B cell (primary cell): ENCODE measurements around the gene PDE10A. TPM values are rescaled to one million over a fixed set of nuclear protein-coding genes. Genes with fewer than 3 reads are reported as not detected.

Experiments
- ATAC-seq: fragments of 200-7000 bp; cut with Tn5 transposase; one replicate; pipeline ENCODE4 v1.10.0; 2021; ENCODE audit warnings: low read depth, mild to moderate bottlenecking, moderate number of reproducible peaks, moderate library complexity
- CTCF ChIA-PET: fragments of 350-600 bp; sonication (Branson Sonifier 250); formaldehyde crosslinking; loops from one replicate; lab custom pipeline; 2021; ENCODE audit warnings: antibody characterized with exemption, inconsistent platforms; lab: Charles Lee
- POLR2A ChIA-PET: fragments of 350-600 bp; sonication (Branson Sonifier 250); formaldehyde crosslinking; loops from one replicate; lab custom pipeline; 2021; ENCODE audit warnings: antibody characterized with exemption; lab: Charles Lee
- DNase-seq: peaks from one replicate; pipeline ENCODE4 v3.0.0; 2013
- H2AFZ ChIP-seq: 2 replicates; pipeline ENCODE4 v1.6.1; 2012; ENCODE audit warnings: mild to moderate bottlenecking, low read depth, low read length; ENCODE audit not compliant: insufficient read depth, poor library complexity, severe bottlenecking
- H3K27ac ChIP-seq, 2 donors: 1 replicate in 1 of 2; 2 replicates in 1 of 2; pipeline ENCODE4 v1.5.1; 2012 to 2013; ENCODE audit warnings: low read length in 2 of 2, mild to moderate bottlenecking in 2 of 2, moderate library complexity in 1 of 2
- H3K27me3 ChIP-seq, 4 experiments: fragments of 200-600 bp in 1 of 4; sonication (generic) in 1 of 4; replicated peaks in 1 of 4; 1 replicate in 2 of 4; 2 replicates in 2 of 4; pipeline versions ENCODE4 v1.6.1 to v1.7.0; 2013 to 2016; ENCODE audit warnings: low read length in 3 of 4, mild to moderate bottlenecking in 2 of 4, mixed read lengths in 1 of 4, moderate library complexity in 1 of 4; ENCODE audit not compliant: insufficient read depth in 4 of 4, control insufficient read depth in 3 of 4; ENCODE audit errors: control extremely low read depth in 1 of 4
- H3K36me3 ChIP-seq, 2 experiments: replicated peaks in 1 of 2; 1 replicate in 1 of 2; 2 replicates in 1 of 2; pipeline versions ENCODE4 v1.6.1 to v1.7.1; 2013; ENCODE audit warnings: low read length in 1 of 2; ENCODE audit not compliant: insufficient read depth in 2 of 2, control insufficient read depth in 1 of 2; ENCODE audit errors: control extremely low read depth in 1 of 2, extremely low read depth in 1 of 2
- H3K4me1 ChIP-seq, 2 donors: fragments of 200-600 bp in 1 of 2; sonication (generic) in 1 of 2; 1 replicate in 1 of 2; 2 replicates in 1 of 2; pipeline versions ENCODE4 v1.5.1 to v1.6.1; 2013 to 2017; ENCODE audit warnings: low read length in 2 of 2; ENCODE audit not compliant: control insufficient read depth in 2 of 2, insufficient read depth in 2 of 2
- H3K4me2 ChIP-seq: replicated peaks from 2 replicates; pipeline ENCODE3; 2012; ENCODE audit warnings: mild to moderate bottlenecking, low read depth, low read length; ENCODE audit not compliant: poor library complexity, severe bottlenecking
- H3K4me3 ChIP-seq, 5 experiments: fragments of 200-600 bp in 1 of 5; sonication (generic) in 1 of 5; 1 replicate in 3 of 5; 2 replicates in 2 of 5; pipeline versions ENCODE4 v1.5.1 to v1.7.0; 2011 to 2016; ENCODE audit warnings: low read length in 4 of 5, mild to moderate bottlenecking in 4 of 5, low read depth in 2 of 5, control low read depth in 1 of 5, moderate library complexity in 1 of 5; ENCODE audit not compliant: insufficient read depth in 1 of 5; ENCODE audit errors: control extremely low read depth in 1 of 5, extremely low read depth in 1 of 5
- H3K79me2 ChIP-seq: fragments of 200-600 bp; sonication (generic); one replicate; pipeline ENCODE4 v1.6.0; 2016; ENCODE audit warnings: low read length; ENCODE audit not compliant: control insufficient read depth, insufficient read depth
- H3K9ac ChIP-seq: fragments of 200-600 bp; sonication (generic); 2 replicates; pipeline ENCODE4 v1.6.1; 2017; ENCODE audit warnings: mild to moderate bottlenecking, low read length, moderate library complexity
- H3K9me3 ChIP-seq, 3 donors: one replicate each; pipeline versions ENCODE4 v1.6.1 to v1.7.1; 2013; ENCODE audit warnings: low read length in 2 of 3; ENCODE audit not compliant: control insufficient read depth in 2 of 3, insufficient read depth in 1 of 3; ENCODE audit errors: control extremely low read depth in 1 of 3
- H4K20me1 ChIP-seq: 2 replicates; pipeline ENCODE4 v1.6.0; 2012; ENCODE audit warnings: mild to moderate bottlenecking, low read length; ENCODE audit not compliant: insufficient read depth, control insufficient read depth, poor library complexity, severe bottlenecking
- H3K27ac Mint-ChIP-seq: one replicate; pipeline ENCODE4 v1.8.0; 2021; ENCODE audit warnings: mixed read lengths
- H3K27me3 Mint-ChIP-seq: one replicate; pipeline ENCODE4 v1.8.0; 2021; ENCODE audit warnings: mixed read lengths
- H3K4me1 Mint-ChIP-seq: one replicate; pipeline ENCODE4 v1.8.0; 2021; ENCODE audit warnings: mixed read lengths
- H3K4me3 Mint-ChIP-seq: one replicate; pipeline ENCODE4 v1.8.0; 2021; ENCODE audit warnings: mixed read lengths
- H3K9me3 Mint-ChIP-seq: one replicate; pipeline ENCODE4 v1.8.0; 2022; ENCODE audit warnings: mixed read lengths; ENCODE audit not compliant: insufficient read depth
- CTCF ChIP-seq: fragments of 200-600 bp; IDR thresholded peaks from one replicate; pipeline ENCODE4 v1.8.0; 2022; ENCODE audit warnings: antibody characterized with exemption, mild to moderate bottlenecking
- EZH2 ChIP-seq: IDR thresholded peaks from 2 replicates; pipeline ENCODE4 v1.6.1; 2012; ENCODE audit warnings: borderline replicate concordance, low read depth, mild to moderate bottlenecking, moderate library complexity, low read length; ENCODE audit not compliant: insufficient read depth, poor library complexity, severe bottlenecking
- WGBS: methylation state at CpG from one replicate; pipeline ENCODE4 v1.1.5; 2013; ENCODE audit warnings: missing lambda C conversion rate; ENCODE audit not compliant: insufficient coverage; 5-methylcytosine and 5-hydroxymethylcytosine counted together
- intact Hi-C: fragments of 100-400 bp; cut with micrococcal nuclease; formaldehyde crosslinking; loops from one replicate; pipeline ENCODE4 v1.10.0; 2022
- polyA plus RNA-seq: library from polyadenylated mRNA; depleted of rRNA; stranded (reverse); fragments of >200 nt; gene quantifications from 2 replicates; pipeline ENCODE4 v1.2.3, GENCODE V29; 2012
- total RNA-seq, 2 donors: library from RNA; stranded (reverse); fragments of 120-200 nt in 1 of 2; gene quantifications; 1 replicate in 1 of 2; 2 replicates in 1 of 2; pipeline versions ENCODE4 v1.2.3 to v1.2.4, GENCODE V29; 2013 to 2022

The PDE10A gene
- total and polyA plus RNA-seq, 2 donors (not counting 1 experiment from before 2014, with no cell fraction given), result not detected

GRCh38 chr6:165519316-165519715 lies 143.7 kb downstream of the PDE10A start:
- no peak overlapping the region for H3K9ac ChIP-seq
- POLR2A ChIA-PET, result no interaction called here
- no peak for ATAC-seq
- H3K79me2 ChIP-seq, result no peaks in the 10 kb centered on the region
- no peak overlapping the region for H3K4me2 ChIP-seq
- TF ChIP-seq EZH2 (no peak), CTCF (no peak)
- no peaks in the 10 kb centered on the region for H3K9me3 ChIP-seq
- no peak overlapping the region for H3K4me3 ChIP-seq
- no CpG with 5 or more reads among the region's 3 CpGs for WGBS
- H3K27ac ChIP-seq, result no peak overlapping the region
- CTCF ChIA-PET, result no interaction called here
- no peak overlapping the region for H3K4me3 Mint-ChIP-seq
- DNase-seq, result no peak
- no peaks in the 10 kb centered on the region for H3K36me3 ChIP-seq
- no peaks in the 10 kb centered on the region for H3K4me1 Mint-ChIP-seq
- H2AFZ ChIP-seq, result no peak overlapping the region
- intact Hi-C loops, result no loop called here
- H3K27me3 ChIP-seq, result no peaks in the 10 kb centered on the region
- H3K9me3 Mint-ChIP-seq, result no peaks in the 10 kb centered on the region
- H3K27me3 Mint-ChIP-seq, result no peaks in the 10 kb centered on the region
- H3K4me1 ChIP-seq, result no peaks in the 10 kb centered on the region
- no peaks in the 10 kb centered on the region for H4K20me1 ChIP-seq
- no peak overlapping the region for H3K27ac Mint-ChIP-seq

- TF ChIP-seq CTCF (no peak), EZH2 (no peak)
- H3K4me1 ChIP-seq, result no peaks in the 10 kb centered on the region
- H2AFZ ChIP-seq, result no peak overlapping the region
- H3K4me3 ChIP-seq, result no peak overlapping the region
- H3K4me3 Mint-ChIP-seq, result no peak overlapping the region
- H3K4me2 ChIP-seq, result no peak overlapping the region
- no peak for DNase-seq
- POLR2A ChIA-PET, result no interaction called here
- CTCF ChIA-PET, result no interaction called here
- H3K9ac ChIP-seq, result no peak overlapping the region
- H3K9me3 ChIP-seq, result no peaks in the 10 kb centered on the region
- ATAC-seq, result no peak
- H3K9me3 Mint-ChIP-seq, result no peaks in the 10 kb centered on the region
- H3K4me1 Mint-ChIP-seq, result no peaks in the 10 kb centered on the region
- no peaks in the 10 kb centered on the region for H3K79me2 ChIP-seq
- H3K36me3 ChIP-seq, result no peaks in the 10 kb centered on the region
- no peak overlapping the region for H3K27ac ChIP-seq
- H3K27me3 Mint-ChIP-seq, result no peaks in the 10 kb centered on the region
- no peaks in the 10 kb centered on the region for H4K20me1 ChIP-seq
- intact Hi-C loops, result no loop called here
- H3K27me3 ChIP-seq, result no peaks in the 10 kb centered on the region
- 85% methylated on average over 2 of the region's 6 CpGs for WGBS
- no peak overlapping the region for H3K27ac Mint-ChIP-seq
Observed at GRCh38 chr6:165515963-165516624, 146.9 kb downstream of the PDE10A start.
